GM18502 (cell line): ENCODE measurements around the gene CCDC18.
"Not testable (repeated sequence)": the region's sequence is repeated elsewhere in the genome, so short reads cannot be mapped to it uniquely, and the experiment has no call there.

Source experiments
- ATAC-seq: cut with Tn5 transposase; IDR thresholded peaks from one replicate; pipeline ENCODE4 v1.9.1; 2021; ENCODE audit warnings: mild to moderate bottlenecking; ENCODE audit not compliant: unreplicated experiment, poor library complexity

The CCDC18 gene

GRCh38 chr1:93221913-93222312 lies 41.4 kb downstream of the CCDC18 start:
- no peak for ATAC-seq

GRCh38 chr1:93223023-93223675 lies 42.6 kb downstream of the CCDC18 start:
- no peak for ATAC-seq

GRCh38 chr1:93235261-93235660 lies 54.7 kb downstream of the CCDC18 start:
- no peak for ATAC-seq

- ATAC-seq, result no peak
Measured at GRCh38 chr1:93237021-93237420, 56.5 kb downstream of the CCDC18 start.

GRCh38 chr1:93238425-93238824 lies 57.9 kb downstream of the CCDC18 start:
- ATAC-seq, result no peak

GRCh38 chr1:93239863-93240262 lies 59.3 kb downstream of the CCDC18 start:
- no peak for ATAC-seq

GRCh38 chr1:93243233-93243632 lies 62.7 kb downstream of the CCDC18 start:
- ATAC-seq, result not testable (repeated sequence)

- no peak for ATAC-seq
Measured at GRCh38 chr1:93244298-93245069, 64.0 kb downstream of the CCDC18 start.

- ATAC-seq, result no peak
Measured at GRCh38 chr1:93251966-93252365, 71.4 kb downstream of the CCDC18 start.

- no peak for ATAC-seq
Measured at GRCh38 chr1:93252598-93252997, 72.1 kb downstream of the CCDC18 start.

- ATAC-seq, result no peak
Measured at GRCh38 chr1:93253516-93253915, 73.0 kb downstream of the CCDC18 start.

- ATAC-seq, result no peak
Measured at GRCh38 chr1:93255222-93256079, 74.9 kb downstream of the CCDC18 start.

GRCh38 chr1:93256433-93256832 lies 75.9 kb downstream of the CCDC18 start:
- ATAC-seq, result no peak

GRCh38 chr1:93257889-93258288 lies 77.4 kb downstream of the CCDC18 start:
- no peak for ATAC-seq

GRCh38 chr1:93260726-93261125 lies 80.2 kb downstream of the CCDC18 start:
- ATAC-seq, result not testable (repeated sequence)

- no peak for ATAC-seq
Measured at GRCh38 chr1:93262645-93263044, 82.1 kb downstream of the CCDC18 start.

GRCh38 chr1:93268888-93269287 lies 88.4 kb downstream of the CCDC18 start:
- ATAC-seq, result not testable (repeated sequence)

- ATAC-seq, result not testable (repeated sequence)
Measured at GRCh38 chr1:93275262-93275633, 94.7 kb downstream of the CCDC18 start.

- ATAC-seq, result no peak
Measured at GRCh38 chr1:93275634-93276295, 95.2 kb downstream of the CCDC18 start.

GRCh38 chr1:93277530-93277929 lies 97.0 kb downstream of the CCDC18 start:
- ATAC-seq, result not testable (repeated sequence)
